Measurements from ENCODE around the gene PLAC1.

PLAC1 gene

DNA sequence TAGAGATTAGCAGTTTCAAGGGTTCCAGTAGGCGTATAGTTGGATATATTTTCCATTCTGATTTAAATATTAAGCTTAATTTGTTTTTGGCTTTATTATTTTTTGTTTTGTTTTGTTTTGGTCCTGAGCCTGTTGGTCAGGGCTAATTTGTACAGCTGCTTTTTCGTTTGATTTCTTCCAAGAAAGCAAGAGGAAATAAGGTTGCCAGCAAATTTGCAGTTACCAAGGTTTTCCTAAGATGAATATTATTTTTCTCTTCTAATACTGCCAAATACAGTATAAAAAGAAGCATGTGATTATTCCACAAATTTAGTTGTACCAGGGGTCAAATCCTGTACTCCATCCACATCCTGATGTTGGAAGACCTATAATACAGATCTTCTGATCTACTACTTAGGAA is 24.9 kb downstream of the PLAC1 start:
- Histone ChIP-seq H3K4me3 (ENCODE audit: low read depth, low read length) (no peak overlapping the region), H3K9me3 (ENCODE audit: insufficient read depth, low read depth, low read length) (no peaks in the 10 kb centered on the region), H3K27me3 (ENCODE audit: insufficient read depth, low read length) (no peaks in the 10 kb centered on the region), H2AK5ac (ENCODE audit: low read length) (no peak overlapping the region), H3K4me2 (ENCODE audit: low read length) (no peak overlapping the region), H4K8ac (ENCODE audit: low read depth, low read length) (no peak overlapping the region), H3K23ac (ENCODE audit: low read length) (no peak overlapping the region), H3K18ac (ENCODE audit: low read length) (no peak overlapping the region), H3K9ac (ENCODE audit: low read length) (no peak overlapping the region), H2BK5ac (ENCODE audit: low read depth, low read length, poor library complexity) (no peak overlapping the region), H2BK12ac (ENCODE audit: low read length) (no peak overlapping the region), H4K12ac (ENCODE audit: low read depth, low read length) (no peak overlapping the region), H3K14ac (ENCODE audit: low read length) (no peak overlapping the region), H4K91ac (ENCODE audit: low read depth, low read length) (no peak overlapping the region), H3K4me1 (ENCODE audit: control insufficient read depth in 1 of 2, insufficient read depth in 2 of 2, low read length in 2 of 2) (no peaks in the 10 kb centered on the region), H2BK120ac (ENCODE audit: insufficient read depth, low read length, poor library complexity) (no peak overlapping the region), H3K79me2 (ENCODE audit: control insufficient read depth, insufficient read depth, low read length, poor library complexity) (no peaks in the 10 kb centered on the region), H3K27ac (ENCODE audit: low read depth, low read length) (no peak overlapping the region), H3K79me1 (ENCODE audit: low read length) (no peaks in the 10 kb centered on the region), H2AFZ (ENCODE audit: insufficient read depth, low read length, poor library complexity) (no peak overlapping the region), H3K36me3 (ENCODE audit: control insufficient read depth in 1 of 2, insufficient read depth in 2 of 2, low read length in 2 of 2) (no peaks in the 10 kb centered on the region), H3K4ac (ENCODE audit: low read depth, low read length) (no peak overlapping the region)
- no CpG with 5 or more reads among the region's 2 CpGs for WGBS (ENCODE audit: extremely low coverage, insufficient coverage, insufficient read length)
- no peak for DNase-seq

DNA sequence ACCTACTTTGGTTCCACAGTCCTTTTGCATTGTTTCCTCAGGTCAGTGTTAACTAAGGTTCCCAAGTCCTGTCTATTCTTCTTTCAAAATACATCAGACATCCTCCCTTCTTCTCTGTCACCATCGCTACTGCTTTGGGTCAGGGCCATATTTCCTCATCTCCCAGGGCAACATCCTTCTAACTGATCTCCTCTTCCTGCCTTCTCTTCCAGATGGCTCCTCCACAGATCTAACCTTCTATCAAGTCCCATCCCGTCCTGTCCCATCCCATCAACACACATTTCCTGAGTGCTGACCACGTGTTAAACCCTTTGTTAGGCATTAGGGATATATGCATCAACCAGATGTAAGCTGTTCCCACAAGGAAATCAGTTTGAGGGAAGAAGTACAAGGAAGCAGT is 25.9 kb downstream of the PLAC1 start:
- no peak overlapping the region for H2BK12ac ChIP-seq (ENCODE audit: low read length)
- H3K9ac ChIP-seq (ENCODE audit: low read length), result no peak overlapping the region
- H2BK120ac ChIP-seq (ENCODE audit: insufficient read depth, low read length, poor library complexity), result no peak overlapping the region
- H2AK5ac ChIP-seq (ENCODE audit: low read length), result no peak overlapping the region
- H4K12ac ChIP-seq (ENCODE audit: low read depth, low read length), result no peak overlapping the region
- H4K91ac ChIP-seq (ENCODE audit: low read depth, low read length), result no peak overlapping the region
- H3K4ac ChIP-seq (ENCODE audit: low read depth, low read length), result no peak overlapping the region
- H3K79me2 ChIP-seq (ENCODE audit: control insufficient read depth, insufficient read depth, low read length, poor library complexity), result no peaks in the 10 kb centered on the region
- H3K4me3 ChIP-seq (ENCODE audit: low read depth, low read length), result no peak overlapping the region
- H3K4me2 ChIP-seq (ENCODE audit: low read length), result no peak overlapping the region
- H3K18ac ChIP-seq (ENCODE audit: low read length), result no peak overlapping the region
- no peak for DNase-seq
- H3K4me1 ChIP-seq (ENCODE audit: control insufficient read depth in 1 of 2, insufficient read depth in 2 of 2, low read length in 2 of 2), result no peaks in the 10 kb centered on the region
- no peaks in the 10 kb centered on the region for H3K27me3 ChIP-seq (ENCODE audit: insufficient read depth, low read length)
- no peaks in the 10 kb centered on the region for H3K9me3 ChIP-seq (ENCODE audit: insufficient read depth, low read depth, low read length)
- H3K23ac ChIP-seq (ENCODE audit: low read length), result no peak overlapping the region
- H3K27ac ChIP-seq (ENCODE audit: low read depth, low read length), result no peak overlapping the region
- H2AFZ ChIP-seq (ENCODE audit: insufficient read depth, low read length, poor library complexity), result no peak overlapping the region
- H4K8ac ChIP-seq (ENCODE audit: low read depth, low read length), result no peak overlapping the region
- no peaks in the 10 kb centered on the region for H3K36me3 ChIP-seq (ENCODE audit: control insufficient read depth in 1 of 2, insufficient read depth in 2 of 2, low read length in 2 of 2)
- no peaks in the 10 kb centered on the region for H3K79me1 ChIP-seq (ENCODE audit: low read length)
- WGBS (ENCODE audit: extremely low coverage, insufficient coverage, insufficient read length), result no CpG with 5 or more reads among the region's 3 CpGs
- H2BK5ac ChIP-seq (ENCODE audit: low read depth, low read length, poor library complexity), result no peak overlapping the region
- no peak overlapping the region for H3K14ac ChIP-seq (ENCODE audit: low read length)

DNA sequence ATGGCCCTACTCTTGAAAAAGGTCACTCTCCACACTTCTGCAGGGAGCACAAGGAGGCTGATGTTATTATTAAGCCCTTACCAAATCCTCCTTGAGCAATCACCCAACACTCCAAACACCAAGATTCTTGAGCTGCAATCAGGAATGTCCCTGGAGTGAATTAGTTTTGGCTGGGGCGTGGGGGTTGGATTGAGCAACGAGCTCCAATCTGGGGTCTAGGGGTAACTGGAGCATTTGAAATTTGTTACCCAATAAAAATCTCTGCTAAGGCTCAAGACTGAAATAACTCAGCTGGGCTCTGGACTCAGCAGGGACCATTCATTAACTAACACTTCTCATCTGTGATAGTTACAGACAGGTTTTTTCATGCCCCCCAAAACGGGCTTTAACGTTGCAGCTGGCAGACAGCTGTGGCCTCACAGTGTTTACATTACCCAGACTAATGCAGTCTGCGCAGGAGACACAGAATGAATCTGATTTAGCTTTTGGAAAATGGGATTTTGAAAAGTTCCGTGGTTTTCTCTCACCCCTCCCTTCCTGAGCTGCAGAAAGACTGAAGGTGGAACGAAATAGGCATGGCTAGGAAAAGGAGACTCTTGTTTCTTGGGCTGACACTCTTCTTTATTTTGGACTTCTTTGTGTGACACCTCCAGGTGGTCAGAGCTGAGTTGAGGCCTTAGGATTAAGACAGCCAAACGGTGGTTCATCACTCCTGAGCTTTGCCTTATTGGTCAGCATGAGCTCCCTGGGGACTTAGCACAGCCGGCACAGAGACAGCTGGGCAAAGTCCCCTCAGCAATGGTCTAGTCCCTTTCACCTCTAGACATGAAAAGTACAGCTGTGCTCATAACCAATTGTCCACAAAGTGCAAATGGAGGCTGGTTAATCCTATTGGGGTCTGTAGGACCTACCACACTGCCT is 26.6 kb downstream of the PLAC1 start:
- H3K36me3 ChIP-seq (ENCODE audit: control insufficient read depth in 1 of 2, insufficient read depth in 2 of 2, low read length in 2 of 2), result no peaks in the 10 kb centered on the region
- no peak overlapping the region for H2BK12ac ChIP-seq (ENCODE audit: low read length)
- no peaks in the 10 kb centered on the region for H3K27me3 ChIP-seq (ENCODE audit: insufficient read depth, low read length)
- H3K27ac ChIP-seq (ENCODE audit: low read depth, low read length), result no peak overlapping the region
- no peak overlapping the region for H2AK5ac ChIP-seq (ENCODE audit: low read length)
- H3K14ac ChIP-seq (ENCODE audit: low read length), result no peak overlapping the region
- WGBS (ENCODE audit: extremely low coverage, insufficient coverage, insufficient read length), result no CpG with 5 or more reads among the region's 9 CpGs
- no peak for DNase-seq
- no peak overlapping the region for H3K4ac ChIP-seq (ENCODE audit: low read depth, low read length)
- no peak overlapping the region for H3K18ac ChIP-seq (ENCODE audit: low read length)
- no peak overlapping the region for H4K12ac ChIP-seq (ENCODE audit: low read depth, low read length)
- no peak overlapping the region for H2AFZ ChIP-seq (ENCODE audit: insufficient read depth, low read length, poor library complexity)
- no peak overlapping the region for H2BK5ac ChIP-seq (ENCODE audit: low read depth, low read length, poor library complexity)
- no peaks in the 10 kb centered on the region for H3K79me2 ChIP-seq (ENCODE audit: control insufficient read depth, insufficient read depth, low read length, poor library complexity)
- no peak overlapping the region for H3K4me3 ChIP-seq (ENCODE audit: low read depth, low read length)
- no peak overlapping the region for H4K8ac ChIP-seq (ENCODE audit: low read depth, low read length)
- no peak overlapping the region for H3K9ac ChIP-seq (ENCODE audit: low read length)
- no peak overlapping the region for H3K4me2 ChIP-seq (ENCODE audit: low read length)
- H3K9me3 ChIP-seq (ENCODE audit: insufficient read depth, low read depth, low read length), result no peaks in the 10 kb centered on the region
- no peaks in the 10 kb centered on the region for H3K79me1 ChIP-seq (ENCODE audit: low read length)
- H2BK120ac ChIP-seq (ENCODE audit: insufficient read depth, low read length, poor library complexity), result no peak overlapping the region
- H4K91ac ChIP-seq (ENCODE audit: low read depth, low read length), result peak overlapping the region; percentile 24
- H3K23ac ChIP-seq (ENCODE audit: low read length), result no peak overlapping the region
- H3K4me1 ChIP-seq (ENCODE audit: control insufficient read depth in 1 of 2, insufficient read depth in 2 of 2, low read length in 2 of 2), result no peaks in the 10 kb centered on the region

DNA sequence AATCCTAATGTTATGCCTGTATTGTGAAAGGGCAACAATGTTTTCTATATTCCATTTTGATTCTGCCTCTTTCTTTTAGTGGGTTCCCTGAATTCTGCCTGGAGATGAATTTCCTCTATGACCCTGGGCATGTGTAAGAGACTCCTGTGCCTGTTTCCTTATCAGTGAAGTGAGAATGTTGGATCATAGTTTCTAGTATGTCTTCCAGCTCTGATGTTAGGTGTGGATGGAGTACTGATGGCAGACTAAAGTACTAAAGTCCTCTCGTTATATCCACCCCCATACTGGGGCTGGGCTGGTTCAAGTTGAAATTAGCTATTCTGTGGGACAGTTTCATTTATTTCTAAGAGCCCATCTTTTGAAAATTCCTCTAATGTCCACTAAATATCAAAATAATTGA is 29.6 kb downstream of the PLAC1 start:
- Histone ChIP-seq H3K27me3 (ENCODE audit: insufficient read depth, low read length) (no peaks in the 10 kb centered on the region), H3K4ac (ENCODE audit: low read depth, low read length) (no peak overlapping the region), H3K27ac (ENCODE audit: low read depth, low read length) (no peak overlapping the region), H2AFZ (ENCODE audit: insufficient read depth, low read length, poor library complexity) (no peak overlapping the region), H4K8ac (ENCODE audit: low read depth, low read length) (no peak overlapping the region), H3K36me3 (ENCODE audit: control insufficient read depth in 1 of 2, insufficient read depth in 2 of 2, low read length in 2 of 2) (peaks cover 0 to 3% of the 10 kb centered on the region in 2 experiments), H2BK12ac (ENCODE audit: low read length) (no peak overlapping the region), H3K4me1 (ENCODE audit: control insufficient read depth in 1 of 2, insufficient read depth in 2 of 2, low read length in 2 of 2) (peaks cover 0 to 2% of the 10 kb centered on the region in 2 experiments), H3K79me2 (ENCODE audit: control insufficient read depth, insufficient read depth, low read length, poor library complexity) (no peaks in the 10 kb centered on the region), H3K79me1 (ENCODE audit: low read length) (peaks cover 3% of the 10 kb centered on the region), H3K9me3 (ENCODE audit: insufficient read depth, low read depth, low read length) (no peaks in the 10 kb centered on the region), H2AK5ac (ENCODE audit: low read length) (no peak overlapping the region), H3K23ac (ENCODE audit: low read length) (no peak overlapping the region), H4K12ac (ENCODE audit: low read depth, low read length) (no peak overlapping the region), H2BK120ac (ENCODE audit: insufficient read depth, low read length, poor library complexity) (no peak overlapping the region), H4K91ac (ENCODE audit: low read depth, low read length) (no peak overlapping the region), H3K9ac (ENCODE audit: low read length) (no peak overlapping the region), H3K4me2 (ENCODE audit: low read length) (no peak overlapping the region), H3K14ac (ENCODE audit: low read length) (no peak overlapping the region), H3K4me3 (ENCODE audit: low read depth, low read length) (no peak overlapping the region), H3K18ac (ENCODE audit: low read length) (no peak overlapping the region), H2BK5ac (ENCODE audit: low read depth, low read length, poor library complexity) (no peak overlapping the region)
- no CpG with 5 or more reads among the region's 1 CpG for WGBS (ENCODE audit: extremely low coverage, insufficient coverage, insufficient read length)
- no peak for DNase-seq

Measured in trophoblast cell (in vitro differentiated cells and primary cell).